Neuron (in vitro differentiated cells): ENCODE data around the gene CMSS1.
A peak's percentile ranks its signal among the peaks of the same experiment; 100 is the strongest.

Experiments
- H2AFZ ChIP-seq: one replicate; pipeline ENCODE4 v1.6.1; 2013; ENCODE audit warnings: low read depth, mild to moderate bottlenecking, inconsistent platforms, low read length, moderate library complexity
- H3K27me3 ChIP-seq: one replicate; pipeline ENCODE4 v1.6.1; 2013; ENCODE audit warnings: low read length; ENCODE audit not compliant: insufficient read depth
- H3K36me3 ChIP-seq: one replicate; pipeline ENCODE4 v1.6.1; 2013; ENCODE audit warnings: low read length; ENCODE audit not compliant: insufficient read depth
- H3K4me1 ChIP-seq: one replicate; pipeline ENCODE4 v1.6.1; 2013; ENCODE audit warnings: low read length; ENCODE audit not compliant: insufficient read depth
- H3K4me3 ChIP-seq: 2 replicates; pipeline ENCODE4 v1.5.1; 2013; ENCODE audit warnings: mild to moderate bottlenecking, low read length, moderate library complexity
- H3K9me3 ChIP-seq: one replicate; pipeline ENCODE4 v1.6.1; 2013; ENCODE audit warnings: low read length

Gene CMSS1

DNA sequence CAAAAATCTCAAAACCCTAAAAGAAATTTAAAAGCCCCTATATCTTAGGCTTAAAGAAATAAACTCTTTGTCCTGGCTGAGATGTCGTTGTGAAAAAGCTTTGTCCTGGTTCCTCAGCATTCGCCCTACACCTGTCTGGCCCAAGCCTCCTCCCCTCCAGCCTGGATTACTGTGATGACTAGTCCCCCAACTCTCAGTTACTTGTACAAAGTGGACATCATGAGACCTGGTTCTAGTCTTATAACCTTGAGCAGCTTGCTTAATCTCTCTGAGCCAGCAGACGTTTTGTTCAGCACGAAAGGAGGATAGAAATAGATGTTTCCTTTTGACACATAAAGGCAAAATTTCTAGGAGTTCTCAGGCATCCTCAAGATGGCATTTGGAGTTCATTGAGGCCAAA lies 245.0 kb downstream of the CMSS1 start:
- Histone ChIP-seq H3K36me3 (no peaks in the 10 kb centered on the region), H3K4me1 (peaks cover 5% of the 10 kb centered on the region), H3K27me3 (no peaks in the 10 kb centered on the region), H3K4me3 (no peak overlapping the region), H3K9me3 (no peaks in the 10 kb centered on the region), H2AFZ (no peak overlapping the region)

DNA sequence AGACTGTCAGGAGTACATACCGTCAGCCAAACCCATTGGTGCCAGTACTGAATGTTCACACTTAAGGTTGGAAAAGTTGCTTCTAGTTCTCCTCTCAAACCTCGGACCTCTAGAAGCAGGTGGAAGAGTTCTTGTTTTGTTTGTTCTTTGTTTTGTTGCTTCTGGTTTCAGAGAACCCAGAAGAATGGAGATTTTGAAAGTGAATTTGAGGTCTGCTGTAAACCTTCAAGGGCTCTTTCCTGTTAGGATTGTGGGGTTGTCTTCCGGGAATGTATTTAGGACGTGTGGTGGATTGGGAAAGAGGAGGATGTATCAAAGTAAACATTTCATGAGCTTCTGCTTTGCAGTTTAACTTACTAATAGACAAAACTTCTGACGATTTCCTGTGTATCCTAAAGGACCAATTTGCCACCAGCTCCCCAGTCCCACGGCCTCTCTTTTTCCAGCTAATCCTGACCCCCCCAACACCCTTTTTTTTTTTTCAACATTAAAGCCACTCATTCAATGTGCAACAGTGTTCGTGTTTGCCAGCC lies 246.3 kb downstream of the CMSS1 start:
- no peak overlapping the region for H3K4me3 ChIP-seq
- H3K9me3 ChIP-seq = no peaks in the 10 kb centered on the region
- no peaks in the 10 kb centered on the region for H3K36me3 ChIP-seq
- no peak overlapping the region for H2AFZ ChIP-seq
- H3K27me3 ChIP-seq = no peaks in the 10 kb centered on the region
- peaks cover 5% of the 10 kb centered on the region for H3K4me1 ChIP-seq

DNA sequence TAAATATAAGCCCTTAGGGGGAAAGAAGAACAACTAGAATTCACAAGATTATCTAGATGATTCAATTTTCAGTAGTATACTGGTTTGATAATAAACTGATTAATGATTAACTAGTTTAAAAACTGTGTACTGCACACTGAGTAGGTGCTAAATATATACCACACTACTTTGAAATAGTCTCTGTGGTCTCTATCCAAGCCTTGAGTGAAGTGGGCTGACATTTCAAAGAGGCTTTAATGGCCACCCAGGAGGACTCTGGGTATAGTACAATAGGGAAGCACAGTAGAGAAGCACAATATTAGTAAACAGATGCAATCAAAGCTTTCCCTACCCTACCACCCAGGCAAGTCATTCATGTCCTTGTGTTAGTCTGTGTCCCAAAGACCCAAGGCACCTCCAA lies 249.9 kb downstream of the CMSS1 start:
- peaks cover 5% of the 10 kb centered on the region for H3K4me1 ChIP-seq
- H3K36me3 ChIP-seq = no peaks in the 10 kb centered on the region
- H3K27me3 ChIP-seq = no peaks in the 10 kb centered on the region
- H3K4me3 ChIP-seq = no peak overlapping the region
- no peaks in the 10 kb centered on the region for H3K9me3 ChIP-seq
- no peak overlapping the region for H2AFZ ChIP-seq

DNA sequence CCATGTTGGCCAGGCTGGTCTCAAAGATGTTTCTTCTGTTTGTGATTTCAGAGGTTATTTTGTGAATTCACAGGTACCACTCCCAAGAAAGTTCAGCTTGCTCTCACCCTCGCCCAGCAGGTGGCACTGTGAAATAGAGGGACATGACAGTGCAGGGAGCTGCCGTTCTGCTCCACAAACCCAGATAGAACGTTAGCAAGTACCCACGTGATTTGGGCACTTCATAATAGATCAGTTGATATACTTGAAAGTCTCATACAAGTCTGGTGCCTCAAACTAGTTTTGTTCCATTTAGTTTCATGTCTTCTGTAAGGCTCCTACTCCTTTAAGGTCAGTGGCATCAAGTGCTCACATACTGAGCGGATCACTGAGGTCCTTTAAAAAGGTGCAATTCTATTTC lies 251.2 kb downstream of the CMSS1 start:
- Histone ChIP-seq H3K36me3 (no peaks in the 10 kb centered on the region), H3K27me3 (no peaks in the 10 kb centered on the region), H2AFZ (no peak overlapping the region), H3K4me3 (no peak overlapping the region), H3K4me1 (peaks cover 12% of the 10 kb centered on the region), H3K9me3 (no peaks in the 10 kb centered on the region)

DNA sequence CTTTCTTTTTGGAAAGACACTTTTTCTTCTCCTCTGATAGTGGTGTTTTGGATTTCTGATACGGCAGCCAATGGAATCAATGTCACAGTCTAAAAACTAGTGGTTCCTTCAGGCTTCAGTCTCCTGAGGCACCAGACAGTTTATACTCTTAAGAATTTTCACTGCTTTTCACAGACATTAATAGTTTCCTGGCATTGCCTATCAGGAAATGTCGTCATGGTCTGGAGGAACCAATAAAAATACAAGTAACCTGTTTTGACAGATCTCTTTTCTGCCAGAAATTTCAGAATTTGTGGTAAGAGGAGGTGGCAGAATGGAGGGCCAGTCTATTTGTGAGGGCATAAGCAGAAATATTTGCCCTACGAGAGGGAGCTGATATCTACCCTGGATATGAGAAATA lies 251.8 kb downstream of the CMSS1 start:
- Histone ChIP-seq H3K4me1 (peaks cover 16% of the 10 kb centered on the region), H3K36me3 (no peaks in the 10 kb centered on the region), H2AFZ (no peak overlapping the region), H3K9me3 (no peaks in the 10 kb centered on the region), H3K4me3 (no peak overlapping the region), H3K27me3 (no peaks in the 10 kb centered on the region)

DNA sequence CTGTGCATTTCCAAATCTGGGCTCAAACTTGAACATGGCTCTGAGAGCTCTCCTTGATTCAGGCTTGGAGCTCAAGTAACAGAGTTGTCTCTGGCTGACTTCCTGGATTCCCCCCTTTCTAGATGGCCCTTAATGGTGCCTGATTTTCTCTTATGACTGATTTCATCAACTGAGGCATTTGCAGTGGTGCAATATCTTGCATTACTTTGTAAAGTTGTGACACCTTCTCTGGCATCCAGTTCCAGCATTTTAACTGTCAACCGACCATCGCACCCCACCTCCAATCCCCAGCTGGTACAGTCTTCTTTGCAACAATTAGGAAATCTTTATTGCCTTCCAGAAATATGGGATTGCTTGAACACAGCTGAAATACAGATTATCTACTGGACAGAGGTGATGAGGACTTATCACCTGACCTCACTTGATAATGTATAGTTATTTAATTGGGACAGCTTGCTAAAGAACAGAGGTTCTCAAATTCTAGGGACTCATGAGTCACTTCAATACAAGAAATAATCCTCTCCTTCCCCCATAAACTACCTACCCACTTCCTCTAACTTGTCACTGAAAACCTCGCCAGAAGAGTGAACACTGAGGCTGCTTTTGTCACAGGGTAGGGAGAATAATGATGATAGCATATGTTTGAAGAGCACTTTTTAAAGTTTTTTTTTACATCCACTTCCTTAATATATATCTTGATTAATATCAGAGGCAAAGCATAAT lies 254.8 kb downstream of the CMSS1 start:
- no peaks in the 10 kb centered on the region for H3K9me3 ChIP-seq
- peaks cover 24% of the 10 kb centered on the region for H3K4me1 ChIP-seq
- no peaks in the 10 kb centered on the region for H3K36me3 ChIP-seq
- H3K27me3 ChIP-seq = no peaks in the 10 kb centered on the region
- no peak overlapping the region for H3K4me3 ChIP-seq
- H2AFZ ChIP-seq = no peak overlapping the region

DNA sequence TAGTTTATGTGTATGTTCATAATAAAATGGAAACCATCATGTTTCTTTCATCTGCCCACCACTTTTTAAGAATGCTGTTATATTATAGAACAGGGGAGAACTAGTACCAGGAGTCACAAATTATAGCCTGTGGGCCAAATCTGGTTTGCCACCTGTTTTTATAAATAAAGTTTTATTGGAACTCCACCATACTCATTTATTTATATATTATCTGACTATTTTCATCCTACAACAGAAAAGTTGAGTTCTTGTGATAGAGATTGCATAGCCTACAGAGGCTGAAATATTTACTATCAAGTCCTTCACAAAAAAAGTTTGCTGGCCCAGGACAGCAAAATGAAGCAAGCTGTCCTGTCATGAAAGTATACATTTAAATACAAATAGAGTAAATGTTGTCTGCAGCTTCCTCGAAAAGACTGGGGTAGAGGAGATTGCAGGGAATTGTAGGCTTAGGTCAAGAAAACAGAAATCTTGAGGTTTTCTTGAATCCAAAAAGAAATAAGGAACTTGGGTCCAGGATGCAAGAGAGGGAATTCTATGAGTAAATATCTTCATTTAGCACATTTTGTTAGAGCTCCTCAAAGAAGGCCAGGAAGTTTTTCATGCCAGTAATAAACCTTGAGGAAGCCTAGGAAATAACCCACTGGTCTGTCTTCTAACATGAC lies 255.5 kb downstream of the CMSS1 start:
- Histone ChIP-seq H3K27me3 (no peaks in the 10 kb centered on the region), H3K4me3 (peak overlapping the region; percentile 52), H3K9me3 (no peaks in the 10 kb centered on the region)

DNA sequence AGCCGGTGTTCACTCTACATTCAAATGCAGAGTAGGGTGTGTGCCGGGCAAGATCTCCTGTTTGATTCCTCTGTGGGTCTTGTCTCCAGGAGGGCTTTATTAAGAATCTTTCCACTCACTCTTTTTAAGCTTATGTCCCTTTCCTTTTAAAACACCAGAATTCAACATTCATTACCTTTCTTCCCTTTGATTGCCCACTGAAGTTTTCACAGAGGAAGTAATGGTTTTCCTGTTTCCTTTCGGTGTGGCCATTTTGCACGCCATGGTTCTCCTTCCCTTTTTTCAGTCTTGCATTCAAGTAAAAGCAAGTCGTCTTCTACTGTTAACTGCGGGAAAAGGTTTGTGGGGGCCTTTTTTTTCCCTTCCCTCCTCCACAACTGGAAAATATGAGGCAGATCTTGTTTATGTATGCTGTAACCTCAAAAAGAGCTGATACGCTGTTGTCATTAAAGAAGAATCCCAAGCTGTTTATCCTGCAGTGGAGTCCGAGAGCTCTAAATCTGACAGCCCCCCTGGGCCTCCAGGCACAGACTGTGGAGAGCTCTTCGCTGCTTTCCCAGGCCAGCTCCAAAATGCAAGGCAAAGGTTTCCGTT lies 256.1 kb downstream of the CMSS1 start:
- Histone ChIP-seq H3K4me1 (peaks cover 25% of the 10 kb centered on the region), H3K4me3 (peak overlapping the region; percentile 52), H3K9me3 (no peaks in the 10 kb centered on the region), H3K27me3 (no peaks in the 10 kb centered on the region), H3K36me3 (no peaks in the 10 kb centered on the region), H2AFZ (peak overlapping the region; percentile 77)

More for the DNA sequence above, 255.5 kb downstream of the CMSS1 start:
- Histone ChIP-seq H3K4me1 (peaks cover 25% of the 10 kb centered on the region), H3K36me3 (no peaks in the 10 kb centered on the region), H2AFZ (peak overlapping the region; percentile 77)

DNA sequence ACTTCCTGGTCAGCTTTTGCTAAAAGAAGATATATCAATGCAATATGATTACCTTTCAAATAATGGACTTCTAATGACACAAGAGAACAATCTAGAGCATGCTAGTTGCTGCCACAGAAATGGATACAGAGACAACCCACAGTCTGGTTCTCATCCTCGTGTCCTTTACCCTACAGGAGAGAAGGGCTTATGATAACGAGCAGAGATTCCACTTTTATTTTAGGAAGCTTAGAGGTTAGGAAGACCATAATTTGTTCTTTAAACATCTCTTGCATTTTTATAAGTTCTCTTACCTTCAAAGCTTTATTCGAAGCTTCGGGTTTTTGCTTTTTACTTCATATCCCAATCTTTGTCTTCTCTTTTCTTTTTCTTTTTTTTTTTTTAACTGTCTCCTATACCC lies 257.5 kb downstream of the CMSS1 start:
- Histone ChIP-seq H3K9me3 (no peaks in the 10 kb centered on the region), H2AFZ (no peak overlapping the region), H3K27me3 (no peaks in the 10 kb centered on the region), H3K4me3 (no peak overlapping the region), H3K36me3 (no peaks in the 10 kb centered on the region), H3K4me1 (peaks cover 25% of the 10 kb centered on the region)

DNA sequence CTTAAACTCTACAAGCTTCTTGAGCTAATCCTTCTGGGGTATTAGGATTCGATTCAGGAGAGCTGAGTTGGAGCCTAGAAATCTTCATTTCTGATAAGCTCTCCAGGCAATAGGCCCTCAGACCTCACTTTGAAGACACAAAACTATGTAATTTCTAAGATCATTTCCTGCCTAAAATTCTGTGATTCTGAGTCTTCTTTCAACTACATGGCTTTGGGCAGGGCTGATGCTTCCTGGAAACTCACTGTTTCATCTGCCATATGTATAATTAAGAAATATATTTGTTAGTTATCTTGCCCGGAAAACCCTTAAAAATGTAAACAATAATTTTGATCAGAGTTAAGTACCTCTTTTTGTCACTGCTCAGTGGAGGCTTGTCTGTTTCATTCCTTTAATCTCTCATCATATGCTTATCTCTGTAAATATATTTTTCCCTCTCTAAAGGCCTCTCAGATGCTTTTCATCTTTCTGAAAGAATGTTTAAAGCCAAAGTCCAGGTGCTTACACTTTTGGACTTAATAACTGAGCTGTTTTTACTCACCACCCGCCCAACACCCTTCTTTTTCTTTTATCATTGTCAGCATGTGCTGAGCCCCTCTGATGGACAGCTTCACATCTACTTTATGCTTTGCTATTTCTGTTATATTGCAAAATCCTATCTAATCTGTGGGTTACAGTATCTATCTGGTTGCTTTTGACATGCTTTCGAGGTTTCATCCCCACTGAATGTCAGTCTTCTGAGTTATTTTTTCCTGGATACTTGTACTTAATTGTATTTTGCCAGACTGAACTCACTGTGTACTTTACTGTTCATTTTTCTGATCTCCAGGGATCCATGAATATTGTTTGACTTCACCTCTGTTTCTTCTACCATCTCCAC lies 258.4 kb downstream of the CMSS1 start:
- Histone ChIP-seq H3K9me3 (no peaks in the 10 kb centered on the region), H2AFZ (no peak overlapping the region), H3K36me3 (no peaks in the 10 kb centered on the region), H3K4me3 (no peak overlapping the region), H3K27me3 (no peaks in the 10 kb centered on the region), H3K4me1 (peaks cover 25% of the 10 kb centered on the region)

DNA sequence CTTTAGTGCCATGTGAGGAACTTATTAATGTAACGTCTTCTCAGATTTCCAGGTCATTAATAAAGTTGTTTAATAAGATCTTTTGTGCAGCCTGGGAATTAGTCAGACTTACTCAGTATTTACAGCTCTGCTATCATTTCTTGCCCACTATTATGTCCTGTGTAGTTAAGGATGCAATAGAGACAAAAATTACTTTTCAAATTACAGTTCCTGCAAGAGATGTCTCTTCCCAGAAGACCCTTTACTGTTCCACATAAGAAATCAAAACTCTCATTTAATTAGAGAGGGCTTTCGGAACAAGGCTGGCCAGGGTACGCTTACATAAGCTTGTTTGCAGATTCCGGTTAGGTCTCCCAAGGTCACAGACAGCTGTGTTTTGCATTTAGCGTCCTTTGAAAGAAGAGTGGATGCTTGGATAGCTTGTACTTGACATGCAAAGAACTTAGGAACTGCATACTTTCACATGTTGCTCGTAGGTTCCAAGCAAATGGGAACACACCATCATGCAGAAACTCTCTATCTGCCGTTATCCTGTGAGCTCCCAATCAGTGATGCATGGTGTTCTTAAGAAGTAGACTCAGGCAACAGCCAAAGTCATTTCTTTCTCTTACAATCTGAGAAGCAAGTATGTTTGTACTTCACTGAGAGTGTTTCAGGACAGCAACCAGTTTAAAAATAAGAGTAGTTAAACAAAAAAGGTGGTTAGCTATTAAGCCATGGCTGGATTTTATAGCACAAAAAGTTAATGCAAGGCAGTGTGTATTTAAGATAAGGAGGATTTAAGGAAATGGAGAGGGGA lies 259.3 kb downstream of the CMSS1 start:
- Histone ChIP-seq H3K4me3 (no peak overlapping the region), H3K4me1 (peaks cover 25% of the 10 kb centered on the region), H3K27me3 (no peaks in the 10 kb centered on the region), H3K36me3 (no peaks in the 10 kb centered on the region), H2AFZ (no peak overlapping the region), H3K9me3 (no peaks in the 10 kb centered on the region)

DNA sequence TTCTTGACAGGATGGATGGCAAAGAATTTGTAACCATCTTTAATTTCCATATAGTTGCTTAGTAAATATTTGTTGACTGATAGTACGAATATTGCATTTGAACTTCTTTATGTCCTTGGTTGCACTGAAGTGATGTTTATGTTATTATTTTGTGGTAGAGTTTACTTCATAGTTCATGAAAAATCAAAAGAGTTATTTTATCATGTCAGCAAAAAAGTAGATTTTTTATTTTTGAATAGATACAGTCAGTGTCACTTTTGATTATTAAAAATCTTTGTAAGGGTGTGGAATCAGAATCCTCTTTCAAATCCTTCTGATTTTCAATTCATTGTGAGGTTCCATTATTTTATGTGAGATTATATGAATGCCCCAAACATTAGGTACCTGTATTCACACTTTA lies 261.7 kb downstream of the CMSS1 start:
- Histone ChIP-seq H2AFZ (no peak overlapping the region), H3K4me1 (peaks cover 19% of the 10 kb centered on the region), H3K9me3 (peaks cover 3% of the 10 kb centered on the region), H3K36me3 (no peaks in the 10 kb centered on the region), H3K4me3 (no peak overlapping the region), H3K27me3 (no peaks in the 10 kb centered on the region)
